Measurements from ENCODE around the gene SMYD3. TPM values are rescaled to one million over a fixed set of nuclear protein-coding genes. Genes with fewer than 3 reads are reported as not detected.

SMYD3 gene
- total and polyA plus RNA-seq, 2 donors (not counting 1 experiment from before 2014, with no cell fraction given) = 9.7 to 37.2 TPM

- H3K79me2 ChIP-seq (ENCODE audit: control insufficient read depth, insufficient read depth, low read length) = no peaks in the 10 kb centered on the region
- DNase-seq = no peak
- no peak overlapping the region for H3K4me2 ChIP-seq (replicated peaks; ENCODE audit: low read depth, low read length, poor library complexity, severe bottlenecking)
- H3K4me3 ChIP-seq (ENCODE audit: control extremely low read depth in 1 of 5, extremely low read depth in 1 of 5, insufficient read depth in 1 of 5, low read depth in 2 of 5, low read length in 4 of 5) = no peak overlapping the region
- 96% methylated on average over 8 of the region's 8 CpGs for WGBS (ENCODE audit: insufficient coverage)
- no peaks in the 10 kb centered on the region for H3K4me1 ChIP-seq (ENCODE audit: control insufficient read depth in 2 of 2, insufficient read depth in 2 of 2, low read length in 2 of 2)
- intact Hi-C loops (cut with micrococcal nuclease) = no loop called here
- H4K20me1 ChIP-seq (ENCODE audit: control insufficient read depth, insufficient read depth, low read length, poor library complexity, severe bottlenecking) = no peaks in the 10 kb centered on the region
- CTCF ChIA-PET = interaction anchor here (0.7 kb wide), 1 partner anchor 271 kb away, joined by 4 read pairs; no protein-coding TSS in a partner anchor
- no peaks in the 10 kb centered on the region for H3K27me3 ChIP-seq (replicated peaks in 1 of 4; ENCODE audit: control extremely low read depth in 1 of 4, control insufficient read depth in 3 of 4, insufficient read depth in 4 of 4, low read length in 3 of 4)
- Mint-ChIP-seq H3K4me1 (no peaks in the 10 kb centered on the region), H3K27me3 (no peaks in the 10 kb centered on the region), H3K4me3 (no peak overlapping the region), H3K27ac (no peak overlapping the region), H3K9me3 (ENCODE audit: insufficient read depth) (no peaks in the 10 kb centered on the region)
- no peak overlapping the region for H2AFZ ChIP-seq (ENCODE audit: insufficient read depth, low read depth, low read length, poor library complexity, severe bottlenecking)
- no peaks in the 10 kb centered on the region for H3K36me3 ChIP-seq (replicated peaks in 1 of 2; ENCODE audit: control extremely low read depth in 1 of 2, control insufficient read depth in 1 of 2, extremely low read depth in 1 of 2, insufficient read depth in 2 of 2, low read length in 1 of 2)
- TF ChIP-seq, protein P1, sequence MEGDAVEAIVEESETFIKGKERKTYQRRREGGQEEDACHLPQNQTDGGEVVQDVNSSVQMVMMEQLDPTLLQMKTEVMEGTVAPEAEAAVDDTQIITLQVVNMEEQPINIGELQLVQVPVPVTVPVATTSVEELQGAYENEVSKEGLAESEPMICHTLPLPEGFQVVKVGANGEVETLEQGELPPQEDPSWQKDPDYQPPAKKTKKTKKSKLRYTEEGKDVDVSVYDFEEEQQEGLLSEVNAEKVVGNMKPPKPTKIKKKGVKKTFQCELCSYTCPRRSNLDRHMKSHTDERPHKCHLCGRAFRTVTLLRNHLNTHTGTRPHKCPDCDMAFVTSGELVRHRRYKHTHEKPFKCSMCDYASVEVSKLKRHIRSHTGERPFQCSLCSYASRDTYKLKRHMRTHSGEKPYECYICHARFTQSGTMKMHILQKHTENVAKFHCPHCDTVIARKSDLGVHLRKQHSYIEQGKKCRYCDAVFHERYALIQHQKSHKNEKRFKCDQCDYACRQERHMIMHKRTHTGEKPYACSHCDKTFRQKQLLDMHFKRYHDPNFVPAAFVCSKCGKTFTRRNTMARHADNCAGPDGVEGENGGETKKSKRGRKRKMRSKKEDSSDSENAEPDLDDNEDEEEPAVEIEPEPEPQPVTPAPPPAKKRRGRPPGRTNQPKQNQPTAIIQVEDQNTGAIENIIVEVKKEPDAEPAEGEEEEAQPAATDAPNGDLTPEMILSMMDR (IDR thresholded peaks at IDR 0.05) = no peak
- no peak for TF ChIP-seq EZH2 (IDR thresholded peaks at IDR 0.05; ENCODE audit: borderline replicate concordance, insufficient read depth, low read depth, low read length, poor library complexity, severe bottlenecking)
- no peak overlapping the region for H3K9ac ChIP-seq (ENCODE audit: low read length)
- no peak overlapping the region for H3K27ac ChIP-seq (ENCODE audit: low read length in 2 of 2)
- POLR2A ChIA-PET = no interaction called here
- H3K9me3 ChIP-seq (ENCODE audit: control extremely low read depth in 1 of 3, control insufficient read depth in 2 of 3, insufficient read depth in 1 of 3, low read length in 2 of 3) = no peaks in the 10 kb centered on the region
- no peak for ATAC-seq (ENCODE audit: low read depth)
Measured at GRCh38 chr1:246169486-246169885, 337.6 kb downstream of the SMYD3 start.

DNA sequence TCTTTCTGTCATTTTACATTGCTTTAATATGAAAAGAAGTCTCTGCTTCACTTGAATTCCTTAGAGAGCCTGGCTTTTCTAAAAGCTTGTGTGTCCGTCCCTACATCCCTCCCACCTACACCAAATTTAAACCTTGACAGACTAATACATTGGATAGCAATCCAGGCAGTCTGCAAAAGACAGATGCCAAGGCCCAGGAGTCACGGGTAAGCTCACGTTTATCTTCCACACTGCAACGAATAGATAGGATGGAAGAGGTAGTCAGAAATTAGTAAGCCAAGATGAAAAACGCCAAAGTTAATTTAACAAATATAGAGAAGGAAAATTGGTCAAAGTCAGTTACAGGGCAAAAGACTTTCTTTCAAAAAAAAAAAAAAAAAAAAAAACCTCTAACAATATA is 338.1 kb downstream of the SMYD3 start:
- ChIA-PET CTCF (interaction anchor here (0.7 kb wide), 1 partner anchor 272 kb away, joined by 4 read pairs; no protein-coding TSS in a partner anchor), POLR2A (no interaction called here)
- Histone ChIP-seq H3K4me3 (ENCODE audit: control extremely low read depth in 1 of 5, extremely low read depth in 1 of 5, insufficient read depth in 1 of 5, low read depth in 2 of 5, low read length in 4 of 5) (no peak overlapping the region), H2AFZ (ENCODE audit: insufficient read depth, low read depth, low read length, poor library complexity, severe bottlenecking) (no peak overlapping the region), H3K4me2 (replicated peaks; ENCODE audit: low read depth, low read length, poor library complexity, severe bottlenecking) (no peak overlapping the region), H3K79me2 (ENCODE audit: control insufficient read depth, insufficient read depth, low read length) (no peaks in the 10 kb centered on the region), H3K27me3 (replicated peaks in 1 of 4; ENCODE audit: control extremely low read depth in 1 of 4, control insufficient read depth in 3 of 4, insufficient read depth in 4 of 4, low read length in 3 of 4) (no peaks in the 10 kb centered on the region), H4K20me1 (ENCODE audit: control insufficient read depth, insufficient read depth, low read length, poor library complexity, severe bottlenecking) (no peaks in the 10 kb centered on the region), H3K36me3 (replicated peaks in 1 of 2; ENCODE audit: control extremely low read depth in 1 of 2, control insufficient read depth in 1 of 2, extremely low read depth in 1 of 2, insufficient read depth in 2 of 2, low read length in 1 of 2) (no peaks in the 10 kb centered on the region), H3K27ac (ENCODE audit: low read length in 2 of 2) (no peak overlapping the region), H3K4me1 (ENCODE audit: control insufficient read depth in 2 of 2, insufficient read depth in 2 of 2, low read length in 2 of 2) (no peaks in the 10 kb centered on the region), H3K9ac (ENCODE audit: low read length) (no peak overlapping the region), H3K9me3 (ENCODE audit: control extremely low read depth in 1 of 3, control insufficient read depth in 2 of 3, insufficient read depth in 1 of 3, low read length in 2 of 3) (no peaks in the 10 kb centered on the region)
- H3K27me3 Mint-ChIP-seq = no peaks in the 10 kb centered on the region
- TF ChIP-seq EZH2 (IDR thresholded peaks at IDR 0.05; ENCODE audit: borderline replicate concordance, insufficient read depth, low read depth, low read length, poor library complexity, severe bottlenecking) = no peak
- TF ChIP-seq, protein P1 (IDR thresholded peaks at IDR 0.05) = no peak
- intact Hi-C loops (cut with micrococcal nuclease) = no loop called here
- no peak overlapping the region for H3K27ac Mint-ChIP-seq
- no peak for ATAC-seq (ENCODE audit: low read depth)
- no CpG with 5 or more reads among the region's 5 CpGs for WGBS (ENCODE audit: insufficient coverage)
- no peaks in the 10 kb centered on the region for H3K9me3 Mint-ChIP-seq (ENCODE audit: insufficient read depth)
- no peak for DNase-seq
- no peak overlapping the region for H3K4me3 Mint-ChIP-seq
- H3K4me1 Mint-ChIP-seq = no peaks in the 10 kb centered on the region
